Adrenal gland (tissue), 5 donors: Measurements from ENCODE around the gene THADA.

Source experiments
- POLR2A ChIP-seq, 2 donors: fragments of 450-650 bp; IDR thresholded peaks; one replicate each; pipeline ENCODE4 v1.6.1; 2017; ENCODE audit warnings: antibody characterized with exemption in 2 of 2, mild to moderate bottlenecking in 2 of 2, moderate library complexity in 1 of 2
- TF ChIP-seq, protein P1 (sequence below), 6 experiments: fragments of 450-650 bp in 4 of 6; fragments of 200-600 bp in 2 of 6; sonication (generic) in 1 of 6; IDR thresholded peaks; 1 replicate in 5 of 6; 2 replicates in 1 of 6; pipeline versions ENCODE4 v1.5.1 to v1.8.0; 2016 to 2021; ENCODE audit warnings: antibody characterized with exemption in 6 of 6, mild to moderate bottlenecking in 2 of 6, moderate library complexity in 1 of 6
- donor health status: DM: no; HTN: no; CAD: no.

- TF ChIP-seq, protein P1, sequence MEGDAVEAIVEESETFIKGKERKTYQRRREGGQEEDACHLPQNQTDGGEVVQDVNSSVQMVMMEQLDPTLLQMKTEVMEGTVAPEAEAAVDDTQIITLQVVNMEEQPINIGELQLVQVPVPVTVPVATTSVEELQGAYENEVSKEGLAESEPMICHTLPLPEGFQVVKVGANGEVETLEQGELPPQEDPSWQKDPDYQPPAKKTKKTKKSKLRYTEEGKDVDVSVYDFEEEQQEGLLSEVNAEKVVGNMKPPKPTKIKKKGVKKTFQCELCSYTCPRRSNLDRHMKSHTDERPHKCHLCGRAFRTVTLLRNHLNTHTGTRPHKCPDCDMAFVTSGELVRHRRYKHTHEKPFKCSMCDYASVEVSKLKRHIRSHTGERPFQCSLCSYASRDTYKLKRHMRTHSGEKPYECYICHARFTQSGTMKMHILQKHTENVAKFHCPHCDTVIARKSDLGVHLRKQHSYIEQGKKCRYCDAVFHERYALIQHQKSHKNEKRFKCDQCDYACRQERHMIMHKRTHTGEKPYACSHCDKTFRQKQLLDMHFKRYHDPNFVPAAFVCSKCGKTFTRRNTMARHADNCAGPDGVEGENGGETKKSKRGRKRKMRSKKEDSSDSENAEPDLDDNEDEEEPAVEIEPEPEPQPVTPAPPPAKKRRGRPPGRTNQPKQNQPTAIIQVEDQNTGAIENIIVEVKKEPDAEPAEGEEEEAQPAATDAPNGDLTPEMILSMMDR (IDR thresholded peaks at IDR 0.05) = no peak
- TF ChIP-seq POLR2A (IDR thresholded peaks at IDR 0.05) = no peak
Measured at GRCh38 chr2:43445781-43446180, 150.1 kb downstream of the THADA start.
